GM18909 (cell line): ENCODE measurements around the gene SLC1A1.

ENCODE experiments used
- ATAC-seq: cut with Tn5 transposase; IDR thresholded peaks from one replicate; pipeline ENCODE4 v1.9.1; 2021; ENCODE audit warnings: mild to moderate bottlenecking; ENCODE audit not compliant: unreplicated experiment, poor library complexity

The SLC1A1 gene

GRCh38 chr9:4573634-4574389 lies 83.5 kb downstream of the SLC1A1 start:
- ATAC-seq, result no peak

GRCh38 chr9:4574657-4575243 lies 84.5 kb downstream of the SLC1A1 start:
- peak; percentile 70 for ATAC-seq

GRCh38 chr9:4575997-4576396 lies 85.7 kb downstream of the SLC1A1 start:
- ATAC-seq, result no peak

GRCh38 chr9:4576448-4576847 lies 86.2 kb downstream of the SLC1A1 start:
- no peak for ATAC-seq

GRCh38 chr9:4579001-4579400 lies 88.7 kb downstream of the SLC1A1 start:
- ATAC-seq, result no peak

GRCh38 chr9:4581035-4581760 lies 90.9 kb downstream of the SLC1A1 start:
- ATAC-seq, result no peak

- no peak for ATAC-seq
Measured at GRCh38 chr9:4581861-4582565, 91.7 kb downstream of the SLC1A1 start.

- ATAC-seq, result no peak
Measured at GRCh38 chr9:4583001-4583400, 92.7 kb downstream of the SLC1A1 start.

GRCh38 chr9:4584636-4585035 lies 94.4 kb downstream of the SLC1A1 start:
- ATAC-seq, result no peak

- ATAC-seq, result no peak
Measured at GRCh38 chr9:4585135-4585534, 94.9 kb downstream of the SLC1A1 start.

- ATAC-seq, result no peak
Measured at GRCh38 chr9:4588721-4589120, 98.5 kb downstream of the SLC1A1 start.

GRCh38 chr9:4590430-4591122 lies 100.3 kb downstream of the SLC1A1 start:
- ATAC-seq, result no peak

GRCh38 chr9:4591123-4591500 lies 100.8 kb downstream of the SLC1A1 start:
- ATAC-seq, result no peak

GRCh38 chr9:4592295-4592694 lies 102.0 kb downstream of the SLC1A1 start:
- ATAC-seq, result no peak

- ATAC-seq, result no peak
Measured at GRCh38 chr9:4592886-4593285, 102.6 kb downstream of the SLC1A1 start.

- no peak for ATAC-seq
Measured at GRCh38 chr9:4594545-4594944, 104.3 kb downstream of the SLC1A1 start.

- ATAC-seq, result no peak
Measured at GRCh38 chr9:4594994-4595393, 104.7 kb downstream of the SLC1A1 start.

GRCh38 chr9:4596165-4596922 lies 106.1 kb downstream of the SLC1A1 start:
- ATAC-seq, result peak; percentile 73

GRCh38 chr9:4600368-4600767 lies 110.1 kb downstream of the SLC1A1 start:
- no peak for ATAC-seq

- ATAC-seq, result no peak
Measured at GRCh38 chr9:4603830-4604229, 113.6 kb downstream of the SLC1A1 start.
